Esophagus squamous epithelium (tissue), 5 donors: ENCODE results near the gene DLGAP4. TPM values are rescaled to one million over a fixed set of nuclear protein-coding genes. Genes with fewer than 3 reads are reported as not detected.

Experiments used
- DNase-seq: peaks from one replicate; lab custom pipeline; 2025; lab: John Stamatoyannopoulos, UW
- H3K27ac ChIP-seq, 4 donors: fragments of 200-600 bp; sonication (generic); one replicate each; pipeline ENCODE4 v1.5.1; 2016 to 2019; ENCODE audit warnings: mild to moderate bottlenecking in 1 of 4
- H3K27me3 ChIP-seq, 4 donors: fragments of 200-600 bp; sonication (generic); 1 replicate in 3 of 4; 2 replicates in 1 of 4; pipeline versions ENCODE4 v1.5.1 to v1.6.0; 2017 to 2021; ENCODE audit warnings: antibody characterized with exemption in 1 of 4
- H3K36me3 ChIP-seq, 3 donors: fragments of 200-600 bp; sonication (generic); one replicate each; pipeline ENCODE4 v1.5.1; 2016 to 2019
- H3K4me1 ChIP-seq, 3 donors: fragments of 200-600 bp; sonication (generic); one replicate each; pipeline ENCODE4 v1.5.1; 2017 to 2019
- H3K4me3 ChIP-seq, 4 donors: fragments of 200-600 bp; sonication (generic); 1 replicate in 3 of 4; 2 replicates in 1 of 4; pipeline ENCODE4 v1.5.1; 2016 to 2019; ENCODE audit warnings: mild to moderate bottlenecking in 2 of 4, moderate library complexity in 1 of 4
- H3K9me3 ChIP-seq, 3 donors: fragments of 200-600 bp; sonication (generic); one replicate each; pipeline ENCODE4 v1.5.1; 2016 to 2019
- POLR2A ChIP-seq, 4 donors: fragments of 450-650 bp; IDR thresholded peaks; one replicate each; pipeline ENCODE4 v1.6.1; 2017; ENCODE audit warnings: antibody characterized with exemption in 4 of 4, mild to moderate bottlenecking in 4 of 4, moderate library complexity in 3 of 4
- WGBS, 2 donors: methylation state at CpG; one replicate each; pipeline ENCODE4 v1.1.5; 2018; 5-methylcytosine and 5-hydroxymethylcytosine counted together
- intact Hi-C: fragments of 100-400 bp; cut with DNase I; formaldehyde crosslinking; loops from one replicate; pipeline ENCODE4 v1.15.0; 2022
- total RNA-seq, 4 donors: library from RNA; depleted of rRNA; stranded (reverse); fragments of >200 nt; gene quantifications; one replicate each; pipeline ENCODE4 v1.1.0, GENCODE V29; 2016
- TF ChIP-seq, protein P1 (sequence below), 6 experiments: fragments of 450-650 bp in 4 of 6; fragments of 200-600 bp in 2 of 6; sonication (generic) in 2 of 6; IDR thresholded peaks; one replicate each; pipeline ENCODE4 v1.5.1; 2016 to 2019; ENCODE audit warnings: antibody characterized with exemption in 6 of 6, mild to moderate bottlenecking in 4 of 6, moderate library complexity in 4 of 6
- donor health status: DM: yes; HTN: yes; CAD: no.

The DLGAP4 gene
- total RNA-seq, 4 donors from 2014 or later, result 9.4 to 40.4 (median 16.4) TPM

DNA sequence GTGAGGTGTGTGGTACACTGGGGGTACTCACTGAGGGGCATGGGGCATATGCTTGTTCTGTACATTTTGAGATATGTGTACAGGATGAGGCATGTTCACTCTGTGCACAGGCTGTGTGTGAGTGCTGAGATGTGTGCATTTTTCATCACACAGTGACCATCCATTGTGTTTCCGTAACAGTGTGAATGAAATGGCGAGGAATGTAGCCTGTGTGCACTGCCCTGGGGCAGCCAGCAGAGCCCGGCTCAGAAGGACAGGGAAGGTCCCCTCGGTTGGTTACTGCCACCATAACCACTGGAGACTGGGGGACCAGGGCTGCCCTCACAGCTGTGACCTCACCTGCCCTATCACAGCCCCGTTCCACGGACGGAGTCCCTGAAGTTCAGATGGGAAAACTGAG is 129.0 kb downstream of the DLGAP4 start:
- Histone ChIP-seq H3K4me3 (no peak overlapping the region), H3K4me1 (peaks cover 0 to 11% (median 4%) of the 10 kb centered on the region in 3 donors), H3K27ac (no peak overlapping the region), H3K36me3 (no peaks in the 10 kb centered on the region), H3K9me3 (no peaks in the 10 kb centered on the region), H3K27me3 (peaks cover 0 to 15% (median 0%) of the 10 kb centered on the region in 4 donors)
- intact Hi-C loops, result loop anchor here (5.0 kb wide), 1 partner anchor 233 kb away; no protein-coding TSS in a partner anchor
- TF ChIP-seq, protein P1, sequence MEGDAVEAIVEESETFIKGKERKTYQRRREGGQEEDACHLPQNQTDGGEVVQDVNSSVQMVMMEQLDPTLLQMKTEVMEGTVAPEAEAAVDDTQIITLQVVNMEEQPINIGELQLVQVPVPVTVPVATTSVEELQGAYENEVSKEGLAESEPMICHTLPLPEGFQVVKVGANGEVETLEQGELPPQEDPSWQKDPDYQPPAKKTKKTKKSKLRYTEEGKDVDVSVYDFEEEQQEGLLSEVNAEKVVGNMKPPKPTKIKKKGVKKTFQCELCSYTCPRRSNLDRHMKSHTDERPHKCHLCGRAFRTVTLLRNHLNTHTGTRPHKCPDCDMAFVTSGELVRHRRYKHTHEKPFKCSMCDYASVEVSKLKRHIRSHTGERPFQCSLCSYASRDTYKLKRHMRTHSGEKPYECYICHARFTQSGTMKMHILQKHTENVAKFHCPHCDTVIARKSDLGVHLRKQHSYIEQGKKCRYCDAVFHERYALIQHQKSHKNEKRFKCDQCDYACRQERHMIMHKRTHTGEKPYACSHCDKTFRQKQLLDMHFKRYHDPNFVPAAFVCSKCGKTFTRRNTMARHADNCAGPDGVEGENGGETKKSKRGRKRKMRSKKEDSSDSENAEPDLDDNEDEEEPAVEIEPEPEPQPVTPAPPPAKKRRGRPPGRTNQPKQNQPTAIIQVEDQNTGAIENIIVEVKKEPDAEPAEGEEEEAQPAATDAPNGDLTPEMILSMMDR (IDR thresholded peaks at IDR 0.05), result no peak
- no peak for TF ChIP-seq POLR2A (IDR thresholded peaks at IDR 0.05)
- DNase-seq, result no peak
- WGBS, 2 donors, result 83 to 85% methylated on average over 7 of the region's 7 CpGs

DNA sequence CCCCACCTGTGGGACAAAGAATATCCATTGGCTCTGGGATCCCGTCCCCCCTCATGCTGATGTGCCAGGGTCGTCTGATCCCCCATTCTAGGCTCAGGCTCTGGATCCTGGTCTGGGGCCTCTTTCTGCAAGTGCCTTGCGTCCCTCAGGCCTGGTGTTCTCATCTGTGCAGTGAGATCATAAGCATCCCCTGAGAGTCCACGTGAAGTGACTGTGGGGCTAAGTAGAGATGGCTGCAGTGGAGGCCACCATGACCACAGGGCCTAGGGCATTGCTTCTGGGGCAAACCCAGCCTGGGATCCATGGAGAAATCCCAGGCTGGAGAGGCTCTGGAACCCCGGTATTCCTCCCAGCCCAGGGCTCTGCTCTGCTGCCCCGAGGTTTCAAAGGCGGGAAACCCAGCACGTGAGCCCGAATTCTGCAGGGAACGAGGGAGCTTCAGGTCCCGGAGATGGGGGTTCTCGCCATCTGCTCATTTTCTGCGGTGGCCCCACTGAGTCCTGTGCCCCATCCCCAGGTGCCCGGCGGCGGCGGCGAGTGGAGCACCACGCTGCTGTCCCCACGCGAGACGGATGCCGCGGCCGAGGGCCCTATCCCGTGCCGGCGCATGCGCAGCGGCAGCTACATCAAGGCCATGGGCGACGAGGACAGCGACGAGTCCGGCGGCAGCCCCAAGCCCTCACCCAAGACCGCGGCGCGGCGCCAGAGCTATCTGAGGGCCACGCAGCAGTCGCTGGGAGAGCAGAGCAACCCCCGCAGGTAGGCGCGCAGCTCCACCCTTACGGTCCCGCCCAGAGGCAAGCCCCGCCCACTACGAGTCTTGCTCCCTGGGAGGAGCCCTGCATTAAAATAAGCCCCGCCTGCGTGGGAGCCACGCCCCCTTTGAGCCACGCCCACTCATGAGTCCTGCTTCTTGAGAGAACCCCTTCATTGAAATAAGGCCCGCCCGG is 129.7 kb downstream of the DLGAP4 start:
- no peak for DNase-seq
- intact Hi-C loops, result loop anchor here (5.0 kb wide), 1 partner anchor 234 kb away; no protein-coding TSS in a partner anchor
- 29 to 90% methylated on average over 2 to 6 of the region's 56 CpGs for WGBS, 2 donors
- no peak overlapping the region for H3K27ac ChIP-seq
- TF ChIP-seq, protein P1 (IDR thresholded peaks at IDR 0.05), result no peak
- no peak for TF ChIP-seq POLR2A (IDR thresholded peaks at IDR 0.05)
- peaks cover 0 to 11% (median 4%) of the 10 kb centered on the region in 3 donors for H3K4me1 ChIP-seq
- peak overlapping the region in 3 of 4 donors; percentile 27 to 63 (median 39) for H3K4me3 ChIP-seq
- no peaks in the 10 kb centered on the region for H3K9me3 ChIP-seq
- H3K27me3 ChIP-seq, result peaks cover 0 to 15% (median 0%) of the 10 kb centered on the region in 4 donors
- H3K36me3 ChIP-seq, result no peaks in the 10 kb centered on the region

DNA sequence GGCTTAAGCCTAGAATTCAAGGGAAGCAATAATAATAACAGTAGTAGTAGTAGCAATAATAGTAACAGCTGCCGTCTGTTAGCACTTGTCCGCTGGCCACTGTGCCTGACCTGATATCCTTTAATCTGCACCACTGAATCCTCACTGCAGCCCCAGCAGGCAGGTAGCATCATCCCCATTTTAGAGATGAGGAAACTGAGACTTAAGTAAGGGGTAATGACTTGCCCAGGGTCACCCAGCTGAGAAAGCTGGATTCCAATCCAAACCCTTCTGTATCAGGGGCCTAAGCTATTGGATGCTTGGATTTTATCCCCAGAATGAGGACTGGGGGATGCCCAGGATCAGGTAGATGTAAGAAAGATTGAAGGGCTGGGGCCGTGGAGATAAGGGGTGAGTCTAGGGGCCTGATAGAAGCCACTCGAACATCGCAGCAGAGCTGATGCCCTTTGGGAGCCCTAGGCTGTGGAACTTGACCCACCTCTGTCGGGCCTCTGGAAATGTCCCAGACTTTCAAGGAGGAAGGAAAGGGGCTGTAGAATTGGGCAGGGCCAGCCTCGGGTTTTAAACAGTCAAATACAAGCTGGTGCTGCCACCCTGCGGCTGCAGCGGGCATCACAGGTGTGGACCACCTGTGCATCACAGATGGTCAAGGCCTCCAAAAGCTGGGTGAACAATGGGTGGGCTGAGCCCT is 133.0 kb downstream of the DLGAP4 start:
- TF ChIP-seq, protein P1 (IDR thresholded peaks at IDR 0.05), result peak; percentile 51 to 93 (median 87)
- TF ChIP-seq POLR2A (IDR thresholded peaks at IDR 0.05), result no peak
- no peak for DNase-seq
- H3K27me3 ChIP-seq, result peaks cover 0 to 15% (median 0%) of the 10 kb centered on the region in 4 donors
- H3K36me3 ChIP-seq, result no peaks in the 10 kb centered on the region
- intact Hi-C loops, result loop anchor here (5.0 kb wide), 1 partner anchor 237 kb away; no protein-coding TSS in a partner anchor
- no peaks in the 10 kb centered on the region for H3K9me3 ChIP-seq
- whole genome bisulfite sequencing, 2 donors, result 26 to 33% methylated on average over 7 to 9 of the region's 9 CpGs
- H3K4me1 ChIP-seq, result peaks cover 0 to 11% (median 4%) of the 10 kb centered on the region in 3 donors
- H3K4me3 ChIP-seq, result no peak overlapping the region
- no peak overlapping the region for H3K27ac ChIP-seq

DNA sequence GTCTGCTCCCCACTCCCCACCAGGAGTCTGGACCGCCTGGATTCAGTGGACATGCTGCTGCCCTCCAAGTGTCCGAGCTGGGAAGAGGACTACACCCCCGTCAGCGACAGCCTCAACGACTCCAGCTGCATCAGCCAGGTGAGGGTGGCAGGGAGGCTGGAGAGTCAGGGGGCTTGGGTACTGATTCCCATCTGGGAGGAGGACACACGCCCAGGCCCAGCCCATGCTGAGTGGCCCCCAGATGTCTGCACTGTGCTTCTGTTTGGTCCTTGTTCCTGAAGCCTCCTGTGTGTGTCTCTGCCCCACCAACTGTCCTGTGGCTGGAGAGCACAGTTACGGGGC is 133.6 kb downstream of the DLGAP4 start:
- no peak overlapping the region for H3K4me3 ChIP-seq
- H3K9me3 ChIP-seq, result no peaks in the 10 kb centered on the region
- DNase-seq, result no peak
- peaks cover 0 to 11% (median 4%) of the 10 kb centered on the region in 3 donors for H3K4me1 ChIP-seq
- WGBS, 2 donors, result 20% methylated on average over 2 of the region's 7 CpGs; no CpG with 5 or more reads in 1 of the 2 donors
- no peaks in the 10 kb centered on the region for H3K36me3 ChIP-seq
- intact Hi-C loops, result loop anchor here (5.0 kb wide), 1 partner anchor 237 kb away; no protein-coding TSS in a partner anchor
- TF ChIP-seq, protein P1 (IDR thresholded peaks at IDR 0.05), result no peak
- no peak for TF ChIP-seq POLR2A (IDR thresholded peaks at IDR 0.05)
- H3K27ac ChIP-seq, result no peak overlapping the region
- H3K27me3 ChIP-seq, result peaks cover 0 to 15% (median 0%) of the 10 kb centered on the region in 4 donors
